ENCODE data around the gene DEPDC7. TPM values are rescaled to one million over a fixed set of nuclear protein-coding genes. Genes with fewer than 3 reads are reported as not detected.

The DEPDC7 gene
- total RNA-seq, 1 donor from 2014 or later, result 0.86 TPM

DNA sequence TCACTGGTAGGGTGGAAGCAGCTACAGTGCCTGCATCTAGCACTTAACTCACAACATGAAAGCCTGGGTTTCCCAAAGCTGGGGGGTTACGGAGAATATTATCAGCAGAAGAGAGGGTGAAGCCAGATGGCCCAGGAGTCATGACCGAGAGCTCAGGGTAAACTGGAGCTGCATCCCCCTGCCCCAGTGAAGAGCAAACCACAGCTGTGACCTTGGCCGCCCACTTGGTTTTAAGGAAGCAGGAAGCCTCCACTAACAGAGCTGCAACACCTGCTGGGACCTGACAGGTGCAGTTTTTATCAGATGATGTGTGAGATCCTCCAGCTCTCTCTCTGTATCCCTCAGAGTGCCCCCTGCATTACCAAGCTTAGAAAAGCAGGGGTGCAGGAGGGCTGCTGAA is 44.6 kb downstream of the DEPDC7 start:
- DNase-seq (ENCODE audit: low spot score), result no peak

DNA sequence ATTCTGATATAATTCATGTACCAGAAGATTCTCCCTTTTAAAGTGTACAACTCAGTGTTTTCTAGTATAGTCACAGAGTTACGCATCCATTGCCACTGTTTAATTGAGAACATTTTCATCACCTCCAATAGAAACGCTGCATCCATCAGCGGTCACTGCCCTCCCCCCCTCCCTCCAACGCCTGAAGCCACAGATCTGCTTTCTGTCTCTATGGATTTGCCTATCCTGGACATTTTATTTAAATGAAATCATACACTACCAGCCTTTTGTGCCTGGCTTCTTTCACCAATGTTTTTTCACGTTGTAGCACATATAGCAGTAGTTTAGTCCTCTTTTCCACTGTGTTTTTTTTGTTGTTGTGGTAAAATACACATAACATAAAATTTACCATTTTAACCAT is 46.5 kb downstream of the DEPDC7 start:
- no peak for DNase-seq (ENCODE audit: low spot score)

DNA sequence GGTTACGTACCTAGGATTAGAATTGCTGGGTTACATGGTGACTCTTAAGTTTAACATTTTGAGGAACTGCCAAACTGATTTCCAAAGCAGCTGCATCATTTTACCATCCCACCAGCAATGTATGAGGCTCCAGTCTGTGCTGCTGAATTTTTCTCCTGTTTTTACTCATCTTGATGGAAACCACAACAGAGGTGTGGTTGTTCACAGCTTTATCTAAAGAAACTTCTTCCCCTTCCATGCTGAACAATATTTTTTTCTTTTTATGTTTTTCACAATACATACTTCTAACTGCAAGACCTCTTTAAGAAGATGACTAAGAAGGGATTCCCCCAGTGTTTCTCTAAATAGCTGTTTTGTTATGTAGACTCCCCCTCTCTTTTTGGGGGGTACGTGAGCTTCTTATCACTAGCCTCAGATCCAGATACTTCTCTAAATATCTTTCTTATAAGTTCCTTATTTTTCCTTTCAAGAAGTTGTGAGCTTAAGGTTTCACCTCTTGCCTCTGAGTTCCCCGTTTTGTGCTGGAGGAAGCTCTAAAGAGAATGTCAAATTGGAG is 47.7 kb downstream of the DEPDC7 start:
- DNase-seq (ENCODE audit: low spot score), result no peak

DNA sequence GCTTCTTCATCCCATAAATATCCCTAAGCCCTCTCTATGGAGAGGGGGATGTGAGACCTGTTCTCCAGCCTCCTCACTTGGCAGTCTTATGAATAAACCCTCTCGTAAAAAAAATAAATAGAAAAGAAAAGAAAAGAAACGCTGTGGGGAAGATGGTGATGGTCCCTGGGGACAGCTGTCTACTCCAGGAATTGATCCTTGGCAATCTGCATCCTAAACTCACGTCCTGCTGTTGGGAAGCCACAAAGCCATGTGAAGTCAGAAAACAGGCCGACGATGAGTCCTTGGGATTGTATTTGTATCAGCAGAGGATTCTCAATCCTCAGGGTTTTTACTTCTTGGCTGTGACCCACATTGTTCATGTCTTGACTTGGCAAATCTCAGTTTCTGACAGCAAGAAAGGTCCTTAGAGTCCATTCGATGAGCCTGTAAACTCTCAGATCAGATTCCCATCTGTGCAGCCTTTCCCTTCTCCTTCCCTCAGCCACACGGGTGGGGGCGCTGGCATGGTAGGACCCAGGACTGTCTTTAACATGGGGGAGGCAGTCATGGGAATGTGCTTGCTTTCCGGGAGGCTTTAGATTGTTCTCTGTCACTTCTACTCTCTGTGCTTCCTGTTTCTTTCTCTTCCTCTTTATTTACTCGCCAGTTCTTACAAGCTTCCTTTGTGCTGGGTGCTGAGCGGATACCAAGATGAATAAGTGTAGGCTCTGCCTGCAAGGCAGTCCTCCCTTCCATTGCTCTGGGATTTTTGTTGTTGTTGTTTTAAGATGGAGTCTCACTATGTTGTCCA is 48.6 kb downstream of the DEPDC7 start:
- DNase-seq (ENCODE audit: low spot score), result no peak

DNA sequence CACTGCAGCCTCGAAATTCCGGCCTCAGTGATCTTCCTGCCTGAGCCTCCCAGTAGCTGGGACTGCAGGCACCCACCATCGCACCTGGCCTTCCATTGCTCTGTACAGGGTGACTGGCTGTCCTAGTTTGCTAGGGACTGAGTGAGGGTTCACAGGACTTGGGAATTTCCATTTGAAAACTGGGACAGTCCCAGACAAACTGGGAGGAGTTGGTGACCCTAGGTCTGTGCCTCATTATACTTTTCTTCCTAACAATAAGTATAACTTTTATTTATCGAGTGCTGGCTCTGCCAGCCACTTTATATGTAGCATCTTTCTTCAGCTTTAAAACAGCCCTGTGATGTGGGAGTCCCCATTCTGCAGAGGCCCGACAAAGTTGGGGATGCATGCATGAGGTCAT is 49.2 kb downstream of the DEPDC7 start:
- DNase-seq (ENCODE audit: low spot score), result no peak

DNA sequence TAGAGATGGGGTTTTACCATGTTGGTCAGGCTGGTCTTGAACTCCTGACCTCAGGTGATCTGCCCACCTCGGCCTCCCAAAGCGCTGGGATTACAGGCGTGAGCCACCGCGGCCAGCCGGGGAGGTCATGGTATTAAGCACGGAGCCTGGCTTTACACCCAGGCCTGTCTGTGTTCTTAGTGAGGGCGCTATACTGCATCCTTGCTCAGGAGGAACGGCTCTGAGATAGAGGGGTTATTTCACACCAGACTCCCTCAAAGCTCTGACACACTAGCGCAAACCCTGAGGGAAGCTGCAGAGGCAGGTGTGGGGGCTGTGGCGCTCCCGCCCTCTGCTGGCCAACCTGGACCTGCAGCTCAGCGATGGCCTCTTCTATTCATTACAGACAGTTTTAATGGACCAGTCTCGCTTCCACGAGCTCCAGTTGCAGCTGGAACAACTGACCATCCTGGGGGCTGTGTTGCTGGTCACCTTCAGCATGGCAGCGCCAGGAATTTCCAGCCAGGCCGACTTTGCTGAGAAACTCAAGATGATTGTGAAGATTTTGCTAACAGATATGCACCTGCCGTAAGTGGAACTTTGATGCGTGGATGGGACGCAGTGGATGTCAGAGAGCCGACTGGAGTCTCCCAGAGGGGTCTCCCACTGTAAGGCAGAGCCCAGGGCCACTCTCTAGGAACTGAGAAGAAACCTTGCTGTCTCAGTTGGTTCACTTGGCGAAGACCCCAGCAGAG is 49.9 kb downstream of the DEPDC7 start:
- peak; percentile 72 for DNase-seq (ENCODE audit: low spot score)

DNA sequence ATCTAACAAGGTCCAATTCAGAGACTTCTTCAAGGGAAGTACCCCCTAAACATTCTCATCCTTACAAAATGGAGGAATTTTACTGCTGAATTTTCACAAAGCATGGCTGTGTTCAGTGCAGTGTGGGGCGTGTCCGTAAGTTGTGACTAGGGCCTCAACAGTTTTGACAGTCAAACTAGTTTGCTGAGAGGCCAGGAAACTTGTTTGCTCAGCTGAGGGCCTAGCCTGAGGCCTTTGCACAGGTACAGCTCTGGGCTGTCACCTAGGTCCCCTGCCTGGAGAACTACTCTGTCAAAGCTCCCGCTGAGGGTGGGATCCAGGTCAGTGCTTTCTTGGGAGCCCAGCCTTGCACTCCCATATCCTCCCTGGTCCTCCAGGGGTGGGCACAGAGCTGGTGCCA is 51.6 kb downstream of the DEPDC7 start:
- no peak for DNase-seq (ENCODE audit: low spot score)

DNA sequence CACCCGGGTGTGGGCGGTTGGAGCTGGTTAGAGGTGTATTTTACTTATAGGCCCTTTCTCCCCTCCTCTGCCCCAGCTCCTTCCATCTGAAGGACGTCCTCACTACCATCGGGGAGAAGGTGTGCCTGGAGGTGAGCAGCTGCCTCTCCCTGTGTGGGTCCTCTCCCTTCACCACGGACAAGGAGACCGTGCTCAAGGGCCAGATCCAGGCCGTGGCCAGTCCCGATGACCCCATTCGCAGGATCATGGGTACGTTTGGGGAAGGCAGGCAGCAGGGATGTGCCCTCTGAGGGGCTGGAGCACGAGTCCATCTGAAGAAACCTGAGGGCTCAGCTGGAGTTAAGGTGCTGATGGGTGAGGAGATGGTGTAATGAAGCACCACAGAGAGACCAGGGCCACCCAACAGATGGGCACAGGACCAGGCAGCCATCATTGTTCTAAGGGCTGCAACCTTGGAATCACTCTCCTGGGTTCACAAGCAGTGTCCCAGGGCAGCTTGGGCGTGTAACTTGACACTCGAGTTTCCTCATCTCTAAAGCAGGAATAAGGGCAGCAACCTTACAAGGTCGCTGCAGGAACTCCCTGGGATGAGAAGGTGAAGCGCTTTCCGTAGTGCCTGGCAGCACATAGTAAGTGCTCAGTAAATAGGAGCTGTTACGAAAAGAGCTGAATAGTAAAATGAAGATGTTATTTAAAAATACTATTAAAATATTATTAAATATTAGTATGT is 53.1 kb downstream of the DEPDC7 start:
- no peak for DNase-seq (ENCODE audit: low spot score)

DNA sequence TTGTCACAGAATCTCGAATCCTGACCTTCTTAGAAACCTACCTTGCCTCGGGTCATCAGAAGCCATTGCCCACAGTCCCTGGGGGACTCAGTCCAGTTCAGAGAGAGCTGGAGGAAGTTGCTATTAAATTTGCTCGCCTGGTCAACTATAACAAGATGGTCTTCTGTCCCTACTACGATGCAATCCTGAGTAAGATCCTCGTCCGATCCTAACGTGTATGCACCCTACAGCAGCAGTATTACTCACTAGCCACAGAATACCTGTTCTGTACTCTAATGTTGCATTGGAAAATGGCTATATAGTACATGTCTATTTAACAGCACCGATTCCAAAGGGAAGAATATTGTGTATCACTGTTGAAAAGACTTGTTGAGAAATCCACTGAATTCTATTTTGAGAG is 56.8 kb downstream of the DEPDC7 start:
- no peak for DNase-seq (ENCODE audit: low spot score)

Other genes with a start within 250 kb of the DEPDC7 start
- gene CCDC73, start 221.2 kb upstream of the DEPDC7 start, total RNA-seq, result 0.26 TPM
- 8.6 TPM for gene PRRG4, start 186.0 kb upstream of the DEPDC7 start, total RNA-seq
- gene QSER1, start 123.1 kb upstream of the DEPDC7 start, total RNA-seq, result 43.6 TPM
- 12.7 TPM for gene TCP11L1, start 23.7 kb downstream of the DEPDC7 start, total RNA-seq
- 41.7 TPM for gene CSTF3, start 145.6 kb downstream of the DEPDC7 start, total RNA-seq
- gene HIPK3, start 241.5 kb downstream of the DEPDC7 start, total RNA-seq, result 160 TPM

All from ureter (tissue), 1 donor.